Hepatocyte (in vitro differentiated cells): Measurements from ENCODE around the gene MARK3. TPM values are rescaled to one million over a fixed set of nuclear protein-coding genes. Genes with fewer than 3 reads are reported as not detected.

Source experiments
- DNase-seq: peaks from one replicate; pipeline ENCODE4 v3.0.0-alpha.2; 2016; ENCODE audit warnings: low spot score
- H2AFZ ChIP-seq: fragments of 200-600 bp; sonication (generic); 2 replicates; pipeline ENCODE4 v1.6.0; 2016; ENCODE audit warnings: antibody characterized with exemption, mild to moderate bottlenecking
- H3K27ac ChIP-seq: fragments of 200-600 bp; sonication (generic); 2 replicates; pipeline ENCODE4 v1.5.1; 2016; ENCODE audit warnings: mild to moderate bottlenecking
- H3K27me3 ChIP-seq: fragments of 200-600 bp; sonication (generic); 2 replicates; pipeline ENCODE4 v1.6.1; 2016
- H3K36me3 ChIP-seq: fragments of 200-600 bp; sonication (generic); replicated peaks from 2 replicates; pipeline ENCODE4 v1.5.1; 2016; ENCODE audit warnings: low read depth; ENCODE audit not compliant: insufficient read depth
- H3K4me1 ChIP-seq: fragments of 200-600 bp; sonication (generic); 2 replicates; pipeline ENCODE4 v1.5.1; 2016; ENCODE audit warnings: mild to moderate bottlenecking, moderate library complexity; ENCODE audit not compliant: insufficient read depth
- H3K4me2 ChIP-seq: fragments of 200-600 bp; sonication (generic); 2 replicates; pipeline ENCODE4 v1.6.0; 2016
- H3K4me3 ChIP-seq: fragments of 200-600 bp; sonication (generic); 2 replicates; pipeline ENCODE4 v1.5.1; 2016; ENCODE audit warnings: mild to moderate bottlenecking
- H3K79me2 ChIP-seq: fragments of 200-600 bp; sonication (generic); 2 replicates; pipeline ENCODE4 v1.6.0; 2017; ENCODE audit warnings: mild to moderate bottlenecking
- H3K9me2 ChIP-seq: fragments of 200-600 bp; sonication (generic); replicated peaks from 2 replicates; pipeline ENCODE4 v1.6.0; 2017; ENCODE audit warnings: mild to moderate bottlenecking; ENCODE audit not compliant: insufficient read depth
- H3K9me3 ChIP-seq: fragments of 200-600 bp; sonication (generic); 2 replicates; pipeline ENCODE4 v1.5.1; 2016; ENCODE audit warnings: low read depth, mild to moderate bottlenecking
- H4K20me1 ChIP-seq: fragments of 200-600 bp; sonication (generic); 2 replicates; pipeline ENCODE4 v1.6.0; 2016; ENCODE audit warnings: mild to moderate bottlenecking; ENCODE audit not compliant: insufficient read depth, poor library complexity, severe bottlenecking
- CTCF ChIP-seq: fragments of 200-600 bp; sonication (generic); IDR thresholded peaks from 2 replicates; pipeline ENCODE4 v1.5.1; 2016; ENCODE audit warnings: antibody characterized with exemption, mild to moderate bottlenecking; ENCODE audit not compliant: poor library complexity
- EZH2 ChIP-seq: fragments of 200-600 bp; sonication (generic); IDR thresholded peaks from 2 replicates; pipeline ENCODE4 v1.6.1; 2016; ENCODE audit warnings: antibody characterized with exemption, mild to moderate bottlenecking, borderline replicate concordance
- EZH2phosphoT487 ChIP-seq: fragments of 200-600 bp; sonication (generic); IDR thresholded peaks from one replicate; pipeline ENCODE4 v1.6.1; 2018; ENCODE audit warnings: antibody characterized with exemption, mild to moderate bottlenecking, low read depth, moderate library complexity; ENCODE audit not compliant: unreplicated experiment, severe bottlenecking
- WGBS: methylation state at CpG from one replicate; pipeline ENCODE4 v1.1.6; 2016; ENCODE audit warnings: low lambda C conversion rate; ENCODE audit errors: missing lambda C conversion rate; 5-methylcytosine and 5-hydroxymethylcytosine counted together
- polyA plus RNA-seq: library from polyadenylated mRNA; unstranded; fragments of >200 nt; fragmentation: Nextera tagmentation; extraction: Ambion mirVana; gene quantifications from 2 replicates; pipeline ENCODE4 v1.2.1, GENCODE V29; 2016
- total RNA-seq: library from RNA; depleted of rRNA; stranded (reverse); fragments of >200 nt; gene quantifications from 2 replicates; pipeline ENCODE4 v1.2.3, GENCODE V29; 2014

MARK3 gene
- total and polyA plus RNA-seq, 2 experiments from 2014 or later, result 56.3 to 71.7 TPM

DNA sequence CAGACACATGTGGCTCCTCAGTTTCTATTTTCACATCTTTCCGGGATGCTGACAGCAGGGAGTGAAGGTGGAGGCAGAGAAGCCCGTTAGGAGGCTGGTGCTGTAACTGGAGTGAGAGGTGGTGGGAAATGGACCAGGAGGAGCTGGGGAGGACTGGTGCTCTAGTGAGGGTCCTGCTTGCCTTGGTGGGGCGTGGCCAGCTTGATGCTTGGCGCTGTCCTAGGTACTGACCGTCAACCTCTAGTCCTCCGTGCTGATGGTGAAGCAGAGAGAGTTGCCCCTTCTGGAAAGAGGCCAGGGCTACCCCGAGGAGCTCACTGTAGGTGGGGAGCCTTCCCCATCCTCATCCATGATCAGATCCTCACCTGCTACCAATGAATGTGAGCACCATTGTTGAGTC lies 145.2 kb downstream of the MARK3 start:
- peak overlapping the region; percentile 97 for H3K4me2 ChIP-seq
- H4K20me1 ChIP-seq, result no peaks in the 10 kb centered on the region
- TF ChIP-seq EZH2 (no peak), EZH2phosphoT487 (no peak), CTCF (no peak)
- H3K9me2 ChIP-seq, result no peaks in the 10 kb centered on the region
- no peaks in the 10 kb centered on the region for H3K9me3 ChIP-seq
- no peak overlapping the region for H3K4me3 ChIP-seq
- 65% methylated on average over 7 of the region's 7 CpGs for WGBS
- H3K79me2 ChIP-seq, result peaks cover 41% of the 10 kb centered on the region
- no peak overlapping the region for H2AFZ ChIP-seq
- no peak overlapping the region for H3K27ac ChIP-seq
- no peaks in the 10 kb centered on the region for H3K27me3 ChIP-seq
- H3K4me1 ChIP-seq, result peaks cover 32% of the 10 kb centered on the region
- DNase-seq, result no peak
- no peaks in the 10 kb centered on the region for H3K36me3 ChIP-seq

- peaks cover 30% of the 10 kb centered on the region for H3K4me1 ChIP-seq
- no peaks in the 10 kb centered on the region for H3K36me3 ChIP-seq
- peak overlapping the region; percentile 97 for H3K4me2 ChIP-seq
- 95% methylated on average over 11 of the region's 11 CpGs for WGBS
- no peak overlapping the region for H3K4me3 ChIP-seq
- DNase-seq, result no peak
- H3K27me3 ChIP-seq, result no peaks in the 10 kb centered on the region
- H3K27ac ChIP-seq, result no peak overlapping the region
- TF ChIP-seq EZH2 (no peak), CTCF (no peak), EZH2phosphoT487 (no peak)
- no peak overlapping the region for H2AFZ ChIP-seq
- no peaks in the 10 kb centered on the region for H3K9me2 ChIP-seq
- H4K20me1 ChIP-seq, result no peaks in the 10 kb centered on the region
- no peaks in the 10 kb centered on the region for H3K9me3 ChIP-seq
- peaks cover 41% of the 10 kb centered on the region for H3K79me2 ChIP-seq
Observed at GRCh38 chr14:103530831-103531230, 145.6 kb downstream of the MARK3 start.

GRCh38 chr14:103531421-103532215 lies 146.4 kb downstream of the MARK3 start:
- Histone ChIP-seq H3K9me3 (no peaks in the 10 kb centered on the region), H3K27me3 (no peaks in the 10 kb centered on the region), H3K36me3 (no peaks in the 10 kb centered on the region), H3K27ac (no peak overlapping the region), H3K79me2 (peaks cover 41% of the 10 kb centered on the region), H3K4me2 (no peak overlapping the region), H3K4me1 (peaks cover 22% of the 10 kb centered on the region), H2AFZ (no peak overlapping the region), H4K20me1 (no peaks in the 10 kb centered on the region), H3K9me2 (no peaks in the 10 kb centered on the region), H3K4me3 (no peak overlapping the region)
- DNase-seq, result no peak
- 95% methylated on average over 15 of the region's 15 CpGs for WGBS
- no peak for TF ChIP-seq EZH2
- TF ChIP-seq CTCF, result no peak
- no peak for TF ChIP-seq EZH2phosphoT487
